Measurements from ENCODE around the gene SLC27A5. TPM values are rescaled to one million over a fixed set of nuclear protein-coding genes. Genes with fewer than 3 reads are reported as not detected.

The SLC27A5 gene
- total and polyA plus RNA-seq, 9 of the 15 experiments (the other 6 are each of a cell fraction or from before 2014, with no cell fraction given), result 42.2 to 318 (median 64.7) TPM

DNA sequence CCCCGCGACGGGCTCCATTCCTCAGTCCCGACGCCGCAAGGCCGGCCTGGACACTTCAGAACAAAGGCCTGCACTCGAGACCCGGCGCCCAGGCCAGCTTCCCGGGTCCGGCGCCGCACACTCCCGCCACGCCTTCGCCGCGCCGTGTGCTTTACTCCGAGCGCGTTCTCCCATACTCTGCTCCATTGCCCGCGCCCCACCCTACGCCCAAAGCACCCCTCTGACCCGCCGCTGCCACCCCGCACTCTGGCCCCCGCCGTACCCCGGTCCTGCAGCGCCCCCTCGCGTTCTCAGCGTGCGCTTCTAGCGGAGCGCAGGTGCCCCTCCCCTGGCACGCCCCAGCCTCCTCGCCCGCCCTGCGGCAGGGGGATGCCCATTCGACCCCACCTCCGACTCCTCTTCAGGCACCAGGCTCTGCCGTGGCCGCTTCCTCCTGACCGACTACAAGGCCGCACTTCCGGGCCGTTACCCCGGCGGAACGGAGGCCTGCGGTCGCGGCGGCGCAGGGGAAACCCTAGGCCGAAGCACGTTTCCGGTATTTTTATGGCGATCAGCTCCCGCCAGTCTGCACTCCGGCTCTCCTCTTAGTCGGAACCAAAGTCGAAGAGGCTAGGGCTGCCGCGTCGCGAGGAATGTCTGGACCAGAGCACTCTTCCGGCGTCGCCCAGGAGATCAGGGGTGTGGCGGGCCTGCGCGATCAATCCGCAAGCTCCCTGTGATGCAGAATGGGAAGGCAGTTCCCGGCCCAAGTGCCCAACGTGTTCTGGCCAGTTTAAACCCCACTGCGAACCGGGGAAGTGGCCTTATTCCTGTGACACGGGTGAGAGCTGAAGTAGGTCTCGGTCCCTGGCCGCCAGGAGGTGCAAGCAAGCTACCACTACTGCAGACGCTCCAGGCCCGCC is 7.8 kb upstream of the SLC27A5 start, which contains the start of gene ZBTB45 (continued):
- peak; percentile 94 for TF ChIP-seq ELF2 (CRISPR knock-in tag; IDR thresholded peaks at IDR 0.05)
- 0 out of 2 replicates have a peak, but pooled peaks have one; percentile 54 for TF ChIP-seq LARP7 (IDR thresholded peaks at IDR 0.05)
- TF ChIP-seq SMAD4 (CRISPR knock-in tag; conservative IDR thresholded peaks at IDR 0.05), result peak; percentile 99
- peak; percentile 92 for TF ChIP-seq VEZF1 (CRISPR knock-in tag; IDR thresholded peaks at IDR 0.05)
- no peak for TF ChIP-seq PURB (CRISPR knock-in tag; IDR thresholded peaks at IDR 0.05; ENCODE audit: low read depth)
- TF ChIP-seq ZNF146 (CRISPR knock-in tag; IDR thresholded peaks at IDR 0.05; ENCODE audit: unreplicated experiment), result no peak
- TF ChIP-seq ZNF282 (CRISPR knock-in tag; IDR thresholded peaks at IDR 0.05), result 0 out of 2 replicates have a peak, but pooled peaks have one; percentile 31
- TF ChIP-seq CTBP1 (IDR thresholded peaks at IDR 0.05; ENCODE audit: borderline replicate concordance), result peak; percentile 94
- TF ChIP-seq YBX1 (IDR thresholded peaks at IDR 0.05), result no peak
- no peak for TF ChIP-seq ELK3 (CRISPR knock-in tag; IDR thresholded peaks at IDR 0.05)
- no peak for TF ChIP-seq PPARD (CRISPR knock-in tag; IDR thresholded peaks at IDR 0.05)
- no peak for TF ChIP-seq ZNF77 (CRISPR knock-in tag; IDR thresholded peaks at IDR 0.05)
- TF ChIP-seq ZNF512 (tag; IDR thresholded peaks at IDR 0.05), result no peak
- peak; percentile 66 to 82; a peak in 3 of 4 replicates for TF ChIP-seq HDAC1 (IDR thresholded peaks at IDR 0.05)
- no peak for TF ChIP-seq ZNF717 (CRISPR knock-in tag; IDR thresholded peaks at IDR 0.05)
- TF ChIP-seq GABPB1 (CRISPR knock-in tag; IDR thresholded peaks at IDR 0.05), result peak; percentile 100
- TF ChIP-seq KDM5B (IDR thresholded peaks at IDR 0.05; ENCODE audit: insufficient replicate concordance, low read depth, low read length), result peak; percentile 87
- TF ChIP-seq SMARCE1 (IDR thresholded peaks at IDR 0.05), result no peak
- TF ChIP-seq SPI1 (IDR thresholded peaks at IDR 0.05; ENCODE audit: borderline replicate concordance, low read depth, low read length), result no peak
- TF ChIP-seq, protein P1, sequence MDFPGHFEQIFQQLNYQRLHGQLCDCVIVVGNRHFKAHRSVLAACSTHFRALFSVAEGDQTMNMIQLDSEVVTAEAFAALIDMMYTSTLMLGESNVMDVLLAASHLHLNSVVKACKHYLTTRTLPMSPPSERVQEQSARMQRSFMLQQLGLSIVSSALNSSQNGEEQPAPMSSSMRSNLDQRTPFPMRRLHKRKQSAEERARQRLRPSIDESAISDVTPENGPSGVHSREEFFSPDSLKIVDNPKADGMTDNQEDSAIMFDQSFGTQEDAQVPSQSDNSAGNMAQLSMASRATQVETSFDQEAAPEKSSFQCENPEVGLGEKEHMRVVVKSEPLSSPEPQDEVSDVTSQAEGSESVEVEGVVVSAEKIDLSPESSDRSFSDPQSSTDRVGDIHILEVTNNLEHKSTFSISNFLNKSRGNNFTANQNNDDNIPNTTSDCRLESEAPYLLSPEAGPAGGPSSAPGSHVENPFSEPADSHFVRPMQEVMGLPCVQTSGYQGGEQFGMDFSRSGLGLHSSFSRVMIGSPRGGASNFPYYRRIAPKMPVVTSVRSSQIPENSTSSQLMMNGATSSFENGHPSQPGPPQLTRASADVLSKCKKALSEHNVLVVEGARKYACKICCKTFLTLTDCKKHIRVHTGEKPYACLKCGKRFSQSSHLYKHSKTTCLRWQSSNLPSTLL (IDR thresholded peaks at IDR 0.05), result no peak
- no peak for TF ChIP-seq RFX5 (IDR thresholded peaks at IDR 0.05; ENCODE audit: low read depth, low read length)
- TF ChIP-seq, protein P2, sequence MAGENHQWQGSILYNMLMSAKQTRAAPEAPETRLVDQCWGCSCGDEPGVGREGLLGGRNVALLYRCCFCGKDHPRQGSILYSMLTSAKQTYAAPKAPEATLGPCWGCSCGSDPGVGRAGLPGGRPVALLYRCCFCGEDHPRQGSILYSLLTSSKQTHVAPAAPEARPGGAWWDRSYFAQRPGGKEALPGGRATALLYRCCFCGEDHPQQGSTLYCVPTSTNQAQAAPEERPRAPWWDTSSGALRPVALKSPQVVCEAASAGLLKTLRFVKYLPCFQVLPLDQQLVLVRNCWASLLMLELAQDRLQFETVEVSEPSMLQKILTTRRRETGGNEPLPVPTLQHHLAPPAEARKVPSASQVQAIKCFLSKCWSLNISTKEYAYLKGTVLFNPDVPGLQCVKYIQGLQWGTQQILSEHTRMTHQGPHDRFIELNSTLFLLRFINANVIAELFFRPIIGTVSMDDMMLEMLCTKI (IDR thresholded peaks at IDR 0.05; ENCODE audit: partially characterized antibody), result no peak

Data from K562 (cell line).